Ishikawa (cell line): ENCODE measurements around the gene CCL26.

Experiments
- CEBPB ChIP-seq: IDR thresholded peaks from 2 replicates; pipeline ENCODE4 v1.6.1; 2012
- CREB1 ChIP-seq: IDR thresholded peaks from 2 replicates; pipeline ENCODE4 v1.6.1; 2012; ENCODE audit warnings: low read depth
- EGR1 ChIP-seq: IDR thresholded peaks from 2 replicates; pipeline ENCODE4 v1.6.1; 2012
- EP300 ChIP-seq: IDR thresholded peaks from 2 replicates; pipeline ENCODE4 v1.6.1; 2012; ENCODE audit warnings: borderline replicate concordance
- FOXM1 ChIP-seq: IDR thresholded peaks from 2 replicates; pipeline ENCODE4 v1.6.1; 2012; ENCODE audit warnings: low read depth, borderline replicate concordance
- NFIC ChIP-seq: IDR thresholded peaks from 2 replicates; pipeline ENCODE4 v1.6.1; 2012
- RAD21 ChIP-seq: IDR thresholded peaks from 2 replicates; pipeline ENCODE4 v1.6.1; 2012; ENCODE audit warnings: low read depth
- TAF1 ChIP-seq: IDR thresholded peaks from 2 replicates; pipeline ENCODE4 v1.6.1; 2012; ENCODE audit warnings: low read depth, mild to moderate bottlenecking
- TCF12 ChIP-seq: IDR thresholded peaks from 2 replicates; pipeline ENCODE4 v1.6.1; 2012; ENCODE audit warnings: low read depth
- TEAD4 ChIP-seq: IDR thresholded peaks from 2 replicates; pipeline ENCODE4 v1.6.1; 2012
- YY1 ChIP-seq: IDR thresholded peaks from 2 replicates; pipeline ENCODE4 v1.6.1; 2012; ENCODE audit warnings: low read depth
- ZBTB7A ChIP-seq: IDR thresholded peaks from 2 replicates; pipeline ENCODE4 v1.6.1; 2012; ENCODE audit warnings: low read depth
- TF ChIP-seq, protein P1 (sequence below): IDR thresholded peaks from 2 replicates; pipeline ENCODE4 v1.6.1; 2012
- TF ChIP-seq, protein P2 (sequence below): IDR thresholded peaks from 2 replicates; pipeline ENCODE4 v1.6.1; 2012
- TF ChIP-seq, protein P3 (sequence below): IDR thresholded peaks from 2 replicates; pipeline ENCODE4 v1.6.1; 2012; ENCODE audit warnings: low read depth, mild to moderate bottlenecking

CCL26 gene, protein sequence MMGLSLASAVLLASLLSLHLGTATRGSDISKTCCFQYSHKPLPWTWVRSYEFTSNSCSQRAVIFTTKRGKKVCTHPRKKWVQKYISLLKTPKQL

DNA sequence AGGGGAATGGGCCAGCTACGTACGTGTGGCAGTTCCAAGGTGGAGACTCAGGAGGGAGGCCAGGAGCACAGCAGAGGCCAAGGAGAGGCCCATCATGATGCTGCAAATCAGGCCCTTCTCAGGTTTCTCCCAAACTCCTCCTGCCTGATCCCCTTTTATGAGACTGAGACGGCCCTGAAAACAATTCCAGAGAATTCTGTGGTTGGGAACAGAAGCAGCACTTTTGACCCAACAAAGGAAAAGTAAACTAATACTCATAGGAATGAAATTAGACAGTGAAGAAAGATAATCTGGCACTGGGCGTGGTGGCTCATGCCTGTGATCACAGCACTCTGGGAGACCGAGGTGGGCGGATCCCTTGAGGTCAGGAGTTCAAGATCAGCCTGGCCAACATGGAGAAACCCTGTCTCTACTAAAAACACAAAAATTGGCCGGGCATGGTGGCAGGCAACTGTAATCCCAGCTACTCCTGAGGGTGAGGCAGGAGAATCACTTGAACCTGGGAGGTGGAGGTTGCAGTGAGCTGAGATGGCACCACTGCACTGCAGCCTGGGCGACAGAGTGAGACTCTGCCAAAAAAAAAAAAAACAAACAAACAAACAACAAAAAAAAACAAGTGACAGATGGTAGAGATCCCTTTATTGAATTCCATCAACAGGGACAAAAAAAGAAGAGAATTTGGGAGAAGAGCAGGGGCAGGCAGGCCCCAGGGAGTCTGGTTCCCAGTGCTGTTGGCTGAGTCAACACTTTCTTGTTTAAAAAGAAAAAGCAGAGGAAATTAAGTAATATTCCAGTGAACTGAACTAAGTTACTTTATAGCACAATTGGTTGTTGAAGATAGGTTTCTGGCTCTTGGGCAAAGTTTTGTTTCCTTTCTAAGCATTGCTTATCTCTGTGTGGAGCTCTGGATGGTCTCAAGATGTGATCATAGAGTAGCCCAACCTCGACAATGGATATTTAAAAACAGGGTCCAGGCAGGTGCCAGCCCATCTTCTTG lies at the start of gene CCL26:
Gene CCL26, minus strand, starts transcription at position 131 of the 997 bp plus-strand sequence. Its CDS starts 35 bp downstream, at position 96.
- TF ChIP-seq RAD21, result no peak
- TF ChIP-seq, protein P1, sequence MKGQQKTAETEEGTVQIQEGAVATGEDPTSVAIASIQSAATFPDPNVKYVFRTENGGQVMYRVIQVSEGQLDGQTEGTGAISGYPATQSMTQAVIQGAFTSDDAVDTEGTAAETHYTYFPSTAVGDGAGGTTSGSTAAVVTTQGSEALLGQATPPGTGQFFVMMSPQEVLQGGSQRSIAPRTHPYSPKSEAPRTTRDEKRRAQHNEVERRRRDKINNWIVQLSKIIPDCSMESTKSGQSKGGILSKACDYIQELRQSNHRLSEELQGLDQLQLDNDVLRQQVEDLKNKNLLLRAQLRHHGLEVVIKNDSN, result no peak
- no peak for TF ChIP-seq YY1
- no peak for TF ChIP-seq NFIC
- TF ChIP-seq FOXM1, result no peak
- no peak for TF ChIP-seq TCF12
- no peak for TF ChIP-seq CREB1
- no peak for TF ChIP-seq CEBPB
- TF ChIP-seq, protein P2, sequence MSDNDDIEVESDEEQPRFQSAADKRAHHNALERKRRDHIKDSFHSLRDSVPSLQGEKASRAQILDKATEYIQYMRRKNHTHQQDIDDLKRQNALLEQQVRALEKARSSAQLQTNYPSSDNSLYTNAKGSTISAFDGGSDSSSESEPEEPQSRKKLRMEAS, result no peak
- TF ChIP-seq, protein P3, sequence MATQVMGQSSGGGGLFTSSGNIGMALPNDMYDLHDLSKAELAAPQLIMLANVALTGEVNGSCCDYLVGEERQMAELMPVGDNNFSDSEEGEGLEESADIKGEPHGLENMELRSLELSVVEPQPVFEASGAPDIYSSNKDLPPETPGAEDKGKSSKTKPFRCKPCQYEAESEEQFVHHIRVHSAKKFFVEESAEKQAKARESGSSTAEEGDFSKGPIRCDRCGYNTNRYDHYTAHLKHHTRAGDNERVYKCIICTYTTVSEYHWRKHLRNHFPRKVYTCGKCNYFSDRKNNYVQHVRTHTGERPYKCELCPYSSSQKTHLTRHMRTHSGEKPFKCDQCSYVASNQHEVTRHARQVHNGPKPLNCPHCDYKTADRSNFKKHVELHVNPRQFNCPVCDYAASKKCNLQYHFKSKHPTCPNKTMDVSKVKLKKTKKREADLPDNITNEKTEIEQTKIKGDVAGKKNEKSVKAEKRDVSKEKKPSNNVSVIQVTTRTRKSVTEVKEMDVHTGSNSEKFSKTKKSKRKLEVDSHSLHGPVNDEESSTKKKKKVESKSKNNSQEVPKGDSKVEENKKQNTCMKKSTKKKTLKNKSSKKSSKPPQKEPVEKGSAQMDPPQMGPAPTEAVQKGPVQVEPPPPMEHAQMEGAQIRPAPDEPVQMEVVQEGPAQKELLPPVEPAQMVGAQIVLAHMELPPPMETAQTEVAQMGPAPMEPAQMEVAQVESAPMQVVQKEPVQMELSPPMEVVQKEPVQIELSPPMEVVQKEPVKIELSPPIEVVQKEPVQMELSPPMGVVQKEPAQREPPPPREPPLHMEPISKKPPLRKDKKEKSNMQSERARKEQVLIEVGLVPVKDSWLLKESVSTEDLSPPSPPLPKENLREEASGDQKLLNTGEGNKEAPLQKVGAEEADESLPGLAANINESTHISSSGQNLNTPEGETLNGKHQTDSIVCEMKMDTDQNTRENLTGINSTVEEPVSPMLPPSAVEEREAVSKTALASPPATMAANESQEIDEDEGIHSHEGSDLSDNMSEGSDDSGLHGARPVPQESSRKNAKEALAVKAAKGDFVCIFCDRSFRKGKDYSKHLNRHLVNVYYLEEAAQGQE, result no peak
- no peak for TF ChIP-seq EP300
- TF ChIP-seq EGR1, result no peak
- TF ChIP-seq TAF1, result no peak
- TF ChIP-seq TEAD4, result no peak
- no peak for TF ChIP-seq ZBTB7A

DNA sequence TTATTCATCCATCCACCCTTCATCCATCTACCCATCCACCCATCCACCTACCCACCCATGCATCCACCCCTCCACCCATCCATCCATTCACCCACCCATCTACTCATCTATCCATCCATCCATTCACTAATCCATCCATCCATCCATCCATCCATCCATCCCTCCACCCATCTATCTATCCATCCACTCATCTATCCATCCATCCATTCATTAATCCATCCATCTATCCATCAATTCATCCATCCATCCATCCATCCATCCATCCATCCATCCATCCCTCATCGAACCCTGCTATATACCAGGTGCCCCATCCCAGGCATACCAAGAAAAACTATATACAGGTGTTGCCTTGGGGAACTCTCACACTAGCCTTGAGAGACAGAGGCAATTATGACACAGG lies 48.7 kb upstream of the CCL26 start:
- TF ChIP-seq CREB1 (no peak), FOXM1 (no peak), TEAD4 (no peak), EP300 (no peak), EGR1 (no peak), NFIC (no peak), TAF1 (no peak), RAD21 (no peak), YY1 (no peak), ZBTB7A (no peak)
- TF ChIP-seq, protein P1, result no peak
- TF ChIP-seq, protein P3, result no peak
- TF ChIP-seq, protein P2, result no peak

DNA sequence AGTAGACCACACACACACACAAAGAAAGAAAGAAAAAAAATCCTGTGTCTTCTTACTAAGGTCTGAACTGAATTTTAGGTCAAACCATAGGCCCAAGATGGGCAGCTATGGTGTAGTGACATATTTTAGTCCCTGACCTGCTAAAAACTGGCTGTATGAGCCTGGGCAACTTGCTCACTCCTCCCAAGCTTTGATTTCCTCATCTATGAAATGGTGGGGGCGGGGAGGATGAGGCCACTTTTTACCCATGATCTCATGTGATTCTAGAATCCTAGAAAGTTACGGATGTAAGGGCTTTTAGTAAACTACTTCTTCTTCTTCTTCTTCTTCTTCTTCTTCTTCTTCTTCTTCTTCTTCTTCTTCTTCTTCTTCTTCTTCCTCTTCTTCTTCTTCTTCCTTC lies 47.7 kb upstream of the CCL26 start:
- TF ChIP-seq CREB1, result no peak

DNA sequence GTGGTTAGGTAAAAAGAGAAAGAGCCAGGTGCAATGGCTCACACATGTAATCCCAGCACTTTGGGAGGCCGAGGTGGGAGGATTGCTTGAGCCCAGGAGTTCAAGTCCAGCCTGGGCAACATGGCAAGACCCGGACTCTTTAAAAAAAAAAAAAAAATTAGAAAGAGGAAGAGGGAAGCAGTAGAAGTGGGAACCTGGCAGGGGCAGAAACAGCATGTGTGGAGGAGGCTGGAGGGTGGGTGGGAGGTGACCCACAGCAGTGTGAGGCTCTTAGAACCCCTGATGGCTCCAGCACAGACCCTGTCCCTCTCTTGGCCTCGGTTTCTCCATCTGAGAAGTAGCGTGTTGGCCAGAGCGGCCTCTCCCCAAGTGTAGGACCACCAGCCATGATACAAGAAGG lies 46.5 kb upstream of the CCL26 start:
- TF ChIP-seq NFIC (no peak), TCF12 (no peak), TAF1 (no peak), CEBPB (no peak), YY1 (no peak), EGR1 (no peak), RAD21 (no peak), EP300 (no peak), FOXM1 (no peak), TEAD4 (no peak), ZBTB7A (no peak), CREB1 (no peak)
- TF ChIP-seq, protein P1, result no peak
- TF ChIP-seq, protein P3, result no peak
- TF ChIP-seq, protein P2, result no peak
